ENCODE measurements around the gene HTR3E.
"Not testable (repeated sequence)": the region's sequence is repeated elsewhere in the genome, so short reads cannot be mapped to it uniquely, and the experiment has no call there.

The HTR3E gene

GRCh38 chr3:184117636-184118035, 20.8 kb downstream of the HTR3E start:
- no peak for DNase-seq

GRCh38 chr3:184121031-184121430, 24.2 kb downstream of the HTR3E start:
- not testable (repeated sequence) for DNase-seq

DNA sequence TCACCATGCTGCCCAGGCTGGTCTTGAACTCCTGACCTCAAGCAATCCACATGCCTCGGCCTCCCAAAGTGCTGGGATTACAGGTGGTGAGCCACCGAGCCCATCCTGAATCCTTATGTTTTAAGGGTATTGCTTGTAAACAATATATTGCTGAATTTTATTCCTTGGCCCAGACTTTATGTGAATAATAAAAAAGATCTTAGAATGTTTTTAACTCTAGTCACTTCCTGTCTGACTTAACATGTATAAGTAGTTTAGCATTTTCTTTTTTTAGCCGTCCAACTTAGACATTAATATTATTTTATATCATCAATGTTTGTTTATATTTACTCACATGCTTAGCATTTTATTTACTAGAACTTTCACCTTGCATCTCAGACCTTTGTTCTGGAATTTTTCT, 29.1 kb downstream of the HTR3E start:
- DNase-seq = no peak

- DNase-seq = peak; percentile 9
Measured at GRCh38 chr3:184129012-184129411, 32.1 kb downstream of the HTR3E start.

GRCh38 chr3:184132945-184133344, 36.1 kb downstream of the HTR3E start:
- no peak for DNase-seq

- peak; percentile 79 for DNase-seq
Measured at GRCh38 chr3:184133840-184134745, 37.2 kb downstream of the HTR3E start.

DNA sequence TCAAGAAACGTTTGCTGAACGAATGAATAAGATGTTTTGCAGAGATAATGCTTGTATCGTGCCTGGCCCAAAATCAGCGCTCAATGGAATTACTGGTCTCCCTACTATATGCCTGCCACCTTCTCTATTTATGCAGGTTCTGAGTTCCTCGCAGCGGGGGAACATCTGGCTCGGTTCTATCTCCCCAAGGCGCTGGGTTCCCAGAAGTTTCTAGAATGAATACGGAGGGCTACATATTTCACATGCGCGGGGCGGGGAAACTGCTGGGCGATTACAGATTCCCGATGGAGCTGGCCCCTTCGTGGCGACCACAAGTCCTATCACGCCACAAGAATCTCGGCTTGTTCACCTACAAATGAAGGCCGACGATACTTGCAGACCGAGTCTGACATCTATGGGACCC, 37.9 kb downstream of the HTR3E start:
- peak; percentile 34 for DNase-seq

GRCh38 chr3:184135149-184135910, 38.5 kb downstream of the HTR3E start, which contains the start of gene EIF2B5:
TSS of gene EIF2B5 (plus strand) at chr3:184135358. CDS start at chr3:184135386, 28 bp downstream.
- DNase-seq = peak; percentile 89

DNA sequence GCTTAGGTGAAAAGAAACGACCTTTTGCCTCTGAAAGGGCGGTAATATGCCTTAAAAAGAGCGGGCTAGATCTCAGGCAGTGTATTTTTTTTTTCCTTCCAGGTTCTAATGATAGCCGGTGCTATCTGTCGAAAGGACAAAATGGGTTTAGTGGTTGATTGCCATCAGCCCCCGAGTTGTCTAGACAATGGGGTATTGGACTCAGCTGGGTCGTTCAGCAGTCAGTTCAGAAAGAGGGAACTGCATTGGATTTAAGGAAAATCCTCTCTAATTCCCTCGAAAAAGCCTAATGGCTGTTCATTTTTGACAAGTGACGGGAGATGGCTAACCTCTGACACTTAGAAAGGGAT, 39.0 kb downstream of the HTR3E start:
- no peak for DNase-seq

GRCh38 chr3:184140436-184140835, 43.6 kb downstream of the HTR3E start:
- DNase-seq = no peak

- DNase-seq = no peak
Measured at GRCh38 chr3:184142199-184142598, 45.3 kb downstream of the HTR3E start.

DNA sequence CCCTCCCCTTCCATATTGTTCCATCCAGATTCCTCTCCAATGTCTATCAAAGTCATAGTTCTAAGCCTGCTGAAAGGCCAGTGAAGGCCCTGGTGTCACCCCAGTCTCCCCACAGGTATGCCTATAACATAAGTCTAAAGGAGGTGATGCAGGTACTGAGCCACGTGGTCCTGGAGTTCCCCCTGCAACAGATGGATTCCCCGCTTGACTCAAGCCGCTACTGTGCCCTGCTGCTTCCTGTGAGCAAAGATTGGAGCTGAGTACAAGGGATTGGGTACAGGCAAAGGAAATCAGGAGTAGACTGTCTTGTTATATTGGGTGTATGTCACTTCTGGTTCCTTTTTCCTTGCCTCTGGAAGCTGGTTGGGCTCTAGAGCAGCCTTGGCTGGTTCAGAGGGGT, 46.5 kb downstream of the HTR3E start:
- DNase-seq = no peak

DNA sequence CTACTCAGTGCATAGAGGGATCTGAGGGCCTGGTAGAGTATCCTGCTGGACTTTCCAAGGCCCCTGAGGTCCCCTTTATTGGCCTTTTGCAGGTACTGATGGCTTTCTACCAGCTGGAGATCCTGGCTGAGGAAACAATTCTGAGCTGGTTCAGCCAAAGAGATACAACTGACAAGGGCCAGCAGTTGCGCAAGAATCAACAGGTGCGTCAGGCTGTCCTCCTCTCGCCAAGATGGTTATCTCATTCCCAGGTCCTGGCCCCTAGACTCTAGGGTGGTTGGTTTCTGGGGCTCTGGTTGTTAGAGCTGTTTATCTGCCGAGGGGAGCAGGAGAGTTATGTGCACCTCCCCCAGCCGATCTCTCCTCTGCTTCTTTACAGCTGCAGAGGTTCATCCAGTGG, 47.6 kb downstream of the HTR3E start:
- no peak for DNase-seq

DNA sequence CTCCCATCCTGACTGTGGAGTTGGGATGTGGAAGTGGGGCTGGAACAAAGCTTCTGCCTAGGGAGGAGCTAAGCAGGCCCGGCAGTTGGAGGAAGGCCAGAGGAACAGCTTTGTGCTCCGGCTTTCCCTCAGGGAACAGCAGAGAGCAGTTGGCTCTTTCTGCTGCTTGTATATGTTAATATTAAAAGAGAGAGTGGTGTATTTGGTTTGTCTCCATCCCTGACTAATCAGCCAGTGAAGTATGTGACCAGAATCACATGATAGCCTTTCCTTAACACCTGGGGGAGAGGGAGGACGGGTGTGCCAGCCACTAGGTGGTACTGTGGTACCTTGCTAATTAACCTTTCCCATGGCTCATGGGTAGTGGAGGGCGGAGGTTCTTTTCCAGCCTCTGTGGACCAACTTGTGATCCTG, 48.3 kb downstream of the HTR3E start:
- peak; percentile 91 for DNase-seq

DNA sequence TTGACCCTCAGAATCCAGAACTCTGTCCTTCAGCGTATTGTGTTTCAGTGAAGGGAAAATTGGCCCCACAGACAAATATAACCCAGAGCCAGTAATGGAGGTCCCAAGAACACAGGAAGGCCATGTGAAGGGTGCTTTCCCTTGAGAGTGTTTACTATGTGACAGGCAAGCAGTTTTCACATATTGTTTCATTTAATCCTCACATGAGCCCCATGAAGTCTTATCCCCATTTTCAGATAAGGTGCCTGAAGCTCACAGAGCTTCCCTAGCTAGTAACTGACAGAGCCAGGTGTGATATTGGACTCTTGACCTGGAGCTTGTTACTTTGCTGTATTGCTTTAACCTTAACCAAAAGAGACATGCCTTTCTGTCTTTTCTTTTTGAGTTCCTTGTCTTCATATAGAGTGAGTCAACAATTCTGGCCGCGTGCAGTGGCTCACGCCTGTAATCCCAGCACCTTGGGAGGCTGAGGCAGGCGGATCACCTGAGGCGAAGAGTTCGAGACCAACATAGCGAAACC, 48.9 kb downstream of the HTR3E start:
- no peak for DNase-seq

GRCh38 chr3:184148076-184148475, 51.2 kb downstream of the HTR3E start:
- DNase-seq = no peak

DNA sequence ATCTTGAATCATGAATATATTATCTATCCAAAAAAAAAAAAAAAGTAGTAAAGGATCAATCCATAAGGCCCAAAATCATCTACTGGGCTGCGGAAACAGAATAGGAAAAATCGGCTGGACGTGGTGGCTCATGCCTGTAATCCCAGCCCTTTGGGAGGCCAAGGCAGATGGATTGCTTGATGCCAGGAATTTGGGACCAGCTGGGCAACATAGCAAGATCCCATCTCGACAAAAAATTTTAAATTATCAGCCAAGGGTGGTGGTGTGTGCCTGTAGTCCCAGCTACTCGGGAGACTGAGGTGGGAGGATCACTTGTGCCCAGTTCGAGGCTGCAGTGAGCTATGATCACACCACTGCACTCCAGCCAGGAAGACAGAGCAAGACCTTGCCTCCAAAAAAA, 52.3 kb downstream of the HTR3E start:
- no peak for DNase-seq

- DNase-seq = not testable (repeated sequence)
Measured at GRCh38 chr3:184149770-184150169, 52.9 kb downstream of the HTR3E start.

- DNase-seq = peak; percentile 27
Measured at GRCh38 chr3:184154885-184155643, 58.2 kb downstream of the HTR3E start, which contains the start of gene DVL3. TSS of gene DVL3 (plus strand) at chr3:184155377. CDS start at chr3:184155636, 259 bp downstream.

DNA sequence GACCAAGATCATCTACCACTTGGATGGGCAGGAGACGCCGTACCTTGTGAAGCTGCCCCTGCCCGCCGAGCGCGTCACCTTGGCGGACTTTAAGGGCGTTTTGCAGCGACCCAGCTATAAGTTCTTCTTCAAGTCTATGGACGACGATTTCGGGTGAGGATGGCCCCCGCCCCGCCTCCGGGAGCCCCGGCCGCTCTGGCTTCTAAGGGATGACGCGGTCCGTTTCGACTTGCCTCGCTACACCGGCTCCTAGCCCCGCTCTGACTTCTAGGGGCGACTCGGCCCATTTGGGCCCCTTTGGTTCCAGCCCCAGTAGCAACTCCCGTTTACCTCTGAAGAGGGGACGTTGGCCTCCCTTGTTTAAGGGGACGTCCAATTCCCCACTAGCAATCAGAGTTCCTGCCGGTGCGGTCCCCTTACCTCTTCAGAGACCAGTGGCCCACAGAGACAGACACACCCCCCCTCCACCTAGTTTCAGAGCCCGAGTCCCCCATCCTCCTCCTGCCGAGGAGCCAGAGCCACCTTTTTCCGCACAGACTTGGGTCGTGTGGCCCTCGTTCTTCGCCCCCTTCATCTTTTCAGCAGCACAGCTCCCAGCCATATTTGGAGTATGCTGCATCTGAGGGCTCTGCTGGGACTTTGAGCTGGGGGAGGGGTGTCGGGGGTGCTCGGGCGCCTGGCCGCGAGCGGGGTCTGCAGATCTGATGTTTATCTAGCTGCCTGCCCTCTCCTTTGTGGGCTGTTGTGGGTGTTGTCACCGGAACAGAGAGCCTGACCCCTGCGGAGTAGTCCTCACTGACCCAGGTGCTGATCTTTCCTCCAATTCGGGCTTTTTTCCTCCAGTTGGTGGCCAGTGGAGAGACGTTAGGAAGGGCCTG, 59.0 kb downstream of the HTR3E start:
- DNase-seq = no peak

GRCh38 chr3:184156522-184156955, 59.7 kb downstream of the HTR3E start:
- DNase-seq = peak; percentile 29
